ENCODE measurements around the gene CDKN2B.

CDKN2B gene

GRCh38 chr9:21993893-21994555 lies 15.1 kb downstream of the CDKN2B start, which contains the start of gene CDKN2A:
Gene CDKN2A, minus strand, starts transcription at chr9:21994392.
- no peak for DNase-seq (ENCODE audit: low spot score)

GRCh38 chr9:21993007-21993406 lies 16.1 kb downstream of the CDKN2B start:
- DNase-seq (ENCODE audit: low spot score) = no peak

- DNase-seq (ENCODE audit: low spot score) = no peak
These were observed 17.8 kb downstream of the CDKN2B start for GRCh38 chr9:21991072-21991959.

- DNase-seq (ENCODE audit: low spot score) = no peak
These were observed 19.5 kb downstream of the CDKN2B start for GRCh38 chr9:21989440-21990189.

GRCh38 chr9:21988056-21988990 lies 20.8 kb downstream of the CDKN2B start:
- DNase-seq (ENCODE audit: low spot score) = no peak

GRCh38 chr9:21985964-21986667 lies 23.0 kb downstream of the CDKN2B start:
- DNase-seq (ENCODE audit: low spot score) = no peak

- no peak for DNase-seq (ENCODE audit: low spot score)
These were observed 25.0 kb downstream of the CDKN2B start for GRCh38 chr9:21984101-21984500.

- no peak for DNase-seq (ENCODE audit: low spot score)
These were observed 25.6 kb downstream of the CDKN2B start for GRCh38 chr9:21983561-21983935.

- DNase-seq (ENCODE audit: low spot score) = no peak
These were observed 26.1 kb downstream of the CDKN2B start for GRCh38 chr9:21982861-21983560.

GRCh38 chr9:21982391-21982790 lies 26.7 kb downstream of the CDKN2B start:
- DNase-seq (ENCODE audit: low spot score) = no peak

GRCh38 chr9:21976334-21976875 lies 32.7 kb downstream of the CDKN2B start:
- DNase-seq (ENCODE audit: low spot score) = no peak

- no peak for DNase-seq (ENCODE audit: low spot score)
These were observed 34.2 kb downstream of the CDKN2B start for GRCh38 chr9:21974722-21975409.

- no peak for DNase-seq (ENCODE audit: low spot score)
These were observed 34.8 kb downstream of the CDKN2B start for GRCh38 chr9:21974343-21974721.

- DNase-seq (ENCODE audit: low spot score) = no peak
These were observed 36.7 kb downstream of the CDKN2B start for GRCh38 chr9:21972361-21972760.

GRCh38 chr9:21970800-21971640 lies 38.1 kb downstream of the CDKN2B start:
- DNase-seq (ENCODE audit: low spot score) = no peak

GRCh38 chr9:21969951-21970799 lies 38.9 kb downstream of the CDKN2B start:
- no peak for DNase-seq (ENCODE audit: low spot score)

All from cerebellar cortex (tissue), 1 donor.